H1 (cell line): ENCODE results near the gene BCL6B. TPM values are rescaled to one million over a fixed set of nuclear protein-coding genes. Genes with fewer than 3 reads are reported as not detected.

Experiments used
- CTCF ChIA-PET: fragments of 300-600 bp; sonication (Branson Sonifier 250); formaldehyde crosslinking; loops from one replicate; lab custom pipeline; 2021; ENCODE audit not compliant: partially characterized antibody; lab: Charles Lee
- POLR2A ChIA-PET: fragments of 300-600 bp; sonication (Branson Sonifier 250); formaldehyde crosslinking; loops from one replicate; lab custom pipeline; 2021; ENCODE audit warnings: inconsistent platforms; ENCODE audit not compliant: partially characterized antibody; lab: Charles Lee
- DNase-seq, 2 experiments: peaks; one replicate each; pipeline versions ENCODE4 v3.0.0 to v3.0.0-alpha.2; 2010 to 2022; ENCODE audit warnings: low spot score in 2 of 2, low read depth in 1 of 2, mixed read lengths in 1 of 2
- FAIRE-seq: peaks from 2 replicates; lab custom pipeline; 2011; peaks lifted over from hg19 to GRCh38; lab: Jason Lieb, UNC
- H2AFZ ChIP-seq: 2 replicates; pipeline ENCODE4 v1.8.1; 2012; ENCODE audit warnings: low read length, inconsistent platforms
- H2AK5ac ChIP-seq: 2 replicates; pipeline ENCODE4 v1.6.1; 2013; ENCODE audit warnings: low read depth, low read length
- H2BK120ac ChIP-seq: replicated peaks from 2 replicates; pipeline ENCODE3; 2013; ENCODE audit warnings: low read depth, low read length, inconsistent platforms
- H2BK12ac ChIP-seq: 2 replicates; pipeline ENCODE4 v1.6.1; 2013; ENCODE audit warnings: low read depth, low read length
- H2BK15ac ChIP-seq: 2 replicates; pipeline ENCODE4 v1.6.1; 2013; ENCODE audit warnings: low read length
- H2BK20ac ChIP-seq: 2 replicates; pipeline ENCODE4 v1.6.1; 2013; ENCODE audit warnings: low read length
- H2BK5ac ChIP-seq: 2 replicates; pipeline ENCODE4 v1.6.1; 2013; ENCODE audit warnings: low read depth, low read length
- H3K14ac ChIP-seq: 2 replicates; pipeline ENCODE4 v1.6.1; 2013; ENCODE audit warnings: inconsistent platforms; ENCODE audit not compliant: insufficient read length
- H3K18ac ChIP-seq: 2 replicates; pipeline ENCODE4 v1.6.1; 2013; ENCODE audit warnings: low read length; ENCODE audit errors: extremely low read depth
- H3K23ac ChIP-seq: 2 replicates; pipeline ENCODE4 v1.6.1; 2013; ENCODE audit warnings: inconsistent platforms; ENCODE audit not compliant: insufficient read length
- H3K23me2 ChIP-seq: 2 replicates; pipeline ENCODE4 v1.6.1; 2013; ENCODE audit warnings: low read depth, low read length
- H3K27ac ChIP-seq: 2 replicates; pipeline ENCODE4 v1.6.1; 2011; ENCODE audit warnings: low read depth, low read length, inconsistent platforms
- H3K27me3 ChIP-seq, 4 experiments: replicated peaks in 1 of 4; 1 replicate in 1 of 4; 2 replicates in 3 of 4; pipeline versions ENCODE4 v1.6.1 to v1.8.1; 2011 to 2013; ENCODE audit warnings: low read length in 3 of 4, mild to moderate bottlenecking in 3 of 4, inconsistent platforms in 2 of 4, mixed read lengths in 2 of 4, moderate library complexity in 1 of 4; ENCODE audit not compliant: control insufficient read depth in 3 of 4, insufficient read depth in 3 of 4; ENCODE audit errors: extremely low read depth in 1 of 4
- H3K36me3 ChIP-seq, 4 experiments: 2 replicates each; pipeline versions ENCODE4 v1.6.1 to v1.8.1; 2011 to 2013; ENCODE audit warnings: mild to moderate bottlenecking in 4 of 4, low read length in 3 of 4, moderate library complexity in 2 of 4, control low read depth in 1 of 4, inconsistent platforms in 1 of 4; ENCODE audit not compliant: insufficient read depth in 4 of 4, control insufficient read depth in 2 of 4
- H3K4ac ChIP-seq: replicated peaks from 2 replicates; pipeline ENCODE3; 2013; ENCODE audit warnings: low read length, low read depth, mixed read lengths, inconsistent platforms; ENCODE audit not compliant: insufficient read length
- H3K4me1 ChIP-seq, 4 experiments: replicated peaks in 1 of 4; 1 replicate in 1 of 4; 2 replicates in 3 of 4; pipeline versions ENCODE4 v1.6.1 to v1.8.1; 2011 to 2013; ENCODE audit warnings: low read length in 3 of 4, inconsistent platforms in 2 of 4, mixed read lengths in 1 of 4; ENCODE audit not compliant: insufficient read depth in 4 of 4, control insufficient read depth in 3 of 4
- H3K4me2 ChIP-seq, 2 experiments: 2 replicates each; pipeline versions ENCODE4 v1.6.1 to v1.8.1; 2011 to 2013; ENCODE audit warnings: low read depth in 2 of 2, low read length in 2 of 2, control low read depth in 1 of 2, inconsistent platforms in 1 of 2, mild to moderate bottlenecking in 1 of 2; ENCODE audit not compliant: insufficient read depth in 1 of 2
- H3K4me3 ChIP-seq, 4 experiments: fragments of 200-600, 300-600 bp in 1 of 4; sonication (generic), shearing (Covaris generic), sonication (Bioruptor Twin) in 1 of 4; 2 replicates each; pipeline versions ENCODE4 v1.5.1 to v1.8.1; 2011 to 2016; ENCODE audit warnings: low read length in 4 of 4, low read depth in 3 of 4, control low read depth in 2 of 4, inconsistent platforms in 2 of 4, mild to moderate bottlenecking in 2 of 4, mixed read lengths in 1 of 4, moderate library complexity in 1 of 4; ENCODE audit not compliant: insufficient read depth in 2 of 4; ENCODE audit errors: extremely low read depth in 1 of 4
- H3K56ac ChIP-seq: replicated peaks from 2 replicates; pipeline ENCODE3; 2013; ENCODE audit warnings: low read depth, mild to moderate bottlenecking, mixed read lengths, low read length, inconsistent platforms; ENCODE audit not compliant: insufficient read length
- H3K79me1 ChIP-seq: 2 replicates; pipeline ENCODE4 v1.6.1; 2013; ENCODE audit warnings: low read depth, low read length, control low read depth
- H3K79me2 ChIP-seq, 2 experiments: 2 replicates each; pipeline versions ENCODE4 v1.6.1 to v1.8.1; 2012 to 2013; ENCODE audit warnings: low read length in 2 of 2, mild to moderate bottlenecking in 2 of 2, inconsistent platforms in 1 of 2; ENCODE audit not compliant: insufficient read depth in 2 of 2, control insufficient read depth in 1 of 2
- H3K9ac ChIP-seq, 4 experiments: replicated peaks in 1 of 4; 1 replicate in 1 of 4; 2 replicates in 3 of 4; pipeline versions ENCODE4 v1.6.1 to v1.8.1; 2011 to 2013; ENCODE audit warnings: low read depth in 3 of 4, low read length in 3 of 4, control low read depth in 2 of 4, mild to moderate bottlenecking in 2 of 4, moderate library complexity in 2 of 4, inconsistent platforms in 1 of 4; ENCODE audit errors: extremely low read depth in 1 of 4
- H3K9me3 ChIP-seq, 2 experiments: 2 replicates each; pipeline versions ENCODE4 v1.6.1 to v1.8.1; 2012 to 2013; ENCODE audit warnings: mild to moderate bottlenecking in 2 of 2, moderate library complexity in 2 of 2, control low read depth in 1 of 2, inconsistent platforms in 1 of 2, low read depth in 1 of 2, low read length in 1 of 2, mixed read lengths in 1 of 2; ENCODE audit not compliant: insufficient read depth in 2 of 2
- H4K20me1 ChIP-seq, 2 experiments: replicated peaks in 1 of 2; 2 replicates each; pipeline versions ENCODE3 to v1.8.1; 2011 to 2013; ENCODE audit warnings: inconsistent platforms in 2 of 2, low read length in 2 of 2, mild to moderate bottlenecking in 1 of 2; ENCODE audit not compliant: insufficient read depth in 2 of 2, control insufficient read depth in 1 of 2
- H4K5ac ChIP-seq: 2 replicates; pipeline ENCODE4 v1.6.1; 2013; ENCODE audit warnings: low read length, low read depth, mixed read lengths, inconsistent platforms; ENCODE audit not compliant: insufficient read length
- H4K8ac ChIP-seq: 2 replicates; pipeline ENCODE4 v1.8.0; 2013; ENCODE audit warnings: mild to moderate bottlenecking, moderate library complexity, low read length, inconsistent platforms; ENCODE audit not compliant: insufficient read depth; ENCODE audit errors: extremely low read depth
- H4K91ac ChIP-seq: replicated peaks from 2 replicates; pipeline ENCODE3; 2013; ENCODE audit warnings: low read length, mixed read lengths, inconsistent platforms; ENCODE audit not compliant: insufficient read length
- SIX5 ChIP-seq: IDR thresholded peaks from 2 replicates; pipeline ENCODE4 v1.6.1; 2011; ENCODE audit warnings: mild to moderate bottlenecking, low read depth, low read length
- TCF12 ChIP-seq: IDR thresholded peaks from 2 replicates; pipeline ENCODE4 v1.6.1; 2011; ENCODE audit warnings: low read depth, mild to moderate bottlenecking, low read length
- WGBS, 2 experiments: shearing (Covaris generic) in 1 of 2; methylation state at CpG; one replicate each; pipeline versions ENCODE4 v1.1.6 to v1.1.7; 2013 to 2015; ENCODE audit warnings: low lambda C conversion rate in 2 of 2, mixed read lengths in 2 of 2, inconsistent platforms in 1 of 2, low coverage in 1 of 2, missing lambda C conversion rate in 1 of 2; ENCODE audit not compliant: insufficient replicate concordance in 2 of 2, insufficient coverage in 1 of 2, insufficient read length in 1 of 2; ENCODE audit errors: extremely low coverage in 1 of 2, missing lambda C conversion rate in 1 of 2; 5-methylcytosine and 5-hydroxymethylcytosine counted together
- polyA plus RNA-seq, 7 experiments: library from polyadenylated mRNA; depleted of rRNA in 3 of 7; stranded (reverse) in 5 of 7; unstranded in 2 of 7; fragments of >200 nt in 5 of 7; fragments of 200-250 nt in 2 of 7; gene quantifications; 1 replicate in 5 of 7; 2 replicates in 1 of 7; 4 replicates in 1 of 7; pipeline versions ENCODE4 v1.2.1 to v1.2.3, GENCODE V29; 2011 to 2013; ENCODE audit warnings: missing spikeins in 2 of 7, mixed read lengths in 2 of 7
- total RNA-seq: library from RNA; stranded (reverse); fragmentation: NEBNext Ultra II Directional; extraction: Animal tissue kit (Norgen Biotek cat#: 25700); gene quantifications from 2 replicates; pipeline ENCODE4 v1.2.1, GENCODE V29; 2021

The BCL6B gene
- total and polyA plus RNA-seq, 2 of the 8 experiments (the other 6 are each of a cell fraction or from before 2014, with no cell fraction given): 6.6 to 8.7 TPM

DNA sequence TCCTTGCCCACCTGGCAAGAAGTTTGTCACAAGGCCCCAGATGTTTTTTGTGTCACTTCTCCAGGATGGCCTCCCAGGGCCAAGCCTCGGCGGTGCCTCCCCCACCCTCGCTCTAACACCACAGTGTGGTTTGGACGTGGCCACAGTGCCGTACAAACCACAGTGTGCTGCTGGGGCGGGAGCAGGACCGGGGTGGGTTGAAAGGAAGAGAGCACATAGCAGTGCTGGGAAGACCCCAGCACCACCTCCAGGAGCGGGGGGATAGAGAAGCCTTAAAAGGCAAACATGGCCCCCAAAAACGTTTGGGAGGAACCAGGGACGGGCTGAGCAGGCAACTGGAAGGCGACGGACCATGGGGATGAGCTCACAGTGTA is 5.0 kb upstream of the BCL6B start:
- H3K27me3 ChIP-seq: peaks cover 0 to 12% (median 10%) of the 10 kb centered on the region in 4 experiments; a peak in 6 of 7 replicates
- H3K79me2 ChIP-seq: peaks cover 0 to 11% of the 10 kb centered on the region in 2 experiments; a peak in 2 of 4 replicates
- H3K9me3 ChIP-seq: no peaks in the 10 kb centered on the region
- H3K4me2 ChIP-seq: no peak overlapping the region
- no peaks in the 10 kb centered on the region for H4K20me1 ChIP-seq
- H3K23me2 ChIP-seq: peaks cover 16% of the 10 kb centered on the region
- H4K91ac ChIP-seq: no peak overlapping the region
- H3K18ac ChIP-seq: no peak overlapping the region
- H2BK5ac ChIP-seq: no peak overlapping the region
- H3K36me3 ChIP-seq: peaks cover 0 to 4% (median 2%) of the 10 kb centered on the region in 4 experiments; a peak in 3 of 8 replicates
- 0 out of 2 replicates have a peak overlapping the region, but pooled peaks have one; percentile 29 for H2BK15ac ChIP-seq
- H3K79me1 ChIP-seq: no peaks in the 10 kb centered on the region
- H4K8ac ChIP-seq: no peak overlapping the region; the same call in 1 of the 2 replicates
- WGBS, 2 experiments: 86% methylated on average over 11 of the region's 12 CpGs; no CpG with 5 or more reads in 1 of the 2 experiments
- ChIA-PET CTCF (interaction anchor here (0.6 to 1.3 kb wide), 2 partner anchors 107 to 1102 kb away, joined by 3 to 7 read pairs; no protein-coding TSS in a partner anchor), POLR2A (no interaction called here)
- H3K9ac ChIP-seq: no peak overlapping the region
- H3K14ac ChIP-seq: no peak overlapping the region
- FAIRE-seq (no peak), DNase-seq (no peak)
- peaks cover 0 to 30% (median 16%) of the 10 kb centered on the region in 4 experiments; a peak in 6 of 7 replicates for H3K4me1 ChIP-seq
- no peak overlapping the region for H2BK20ac ChIP-seq
- H2AFZ ChIP-seq: no peak overlapping the region
- no peak overlapping the region for H3K4me3 ChIP-seq
- no peak overlapping the region for H2BK120ac ChIP-seq
- H4K5ac ChIP-seq: no peak overlapping the region
- H2BK12ac ChIP-seq: no peak overlapping the region
- H3K56ac ChIP-seq: no peak overlapping the region
- no peak overlapping the region for H3K23ac ChIP-seq
- no peak overlapping the region for H2AK5ac ChIP-seq
- no peak overlapping the region for H3K4ac ChIP-seq
- no peak overlapping the region for H3K27ac ChIP-seq
- TF ChIP-seq TCF12 (no peak), SIX5 (no peak)
